ENCODE data around the gene NXF1. TPM values are rescaled to one million over a fixed set of nuclear protein-coding genes. Genes with fewer than 3 reads are reported as not detected.

The NXF1 gene
- polyA plus RNA-seq, 1 of the 3 experiments (the other 2 are of a cell fraction): 59.7 TPM

DNA sequence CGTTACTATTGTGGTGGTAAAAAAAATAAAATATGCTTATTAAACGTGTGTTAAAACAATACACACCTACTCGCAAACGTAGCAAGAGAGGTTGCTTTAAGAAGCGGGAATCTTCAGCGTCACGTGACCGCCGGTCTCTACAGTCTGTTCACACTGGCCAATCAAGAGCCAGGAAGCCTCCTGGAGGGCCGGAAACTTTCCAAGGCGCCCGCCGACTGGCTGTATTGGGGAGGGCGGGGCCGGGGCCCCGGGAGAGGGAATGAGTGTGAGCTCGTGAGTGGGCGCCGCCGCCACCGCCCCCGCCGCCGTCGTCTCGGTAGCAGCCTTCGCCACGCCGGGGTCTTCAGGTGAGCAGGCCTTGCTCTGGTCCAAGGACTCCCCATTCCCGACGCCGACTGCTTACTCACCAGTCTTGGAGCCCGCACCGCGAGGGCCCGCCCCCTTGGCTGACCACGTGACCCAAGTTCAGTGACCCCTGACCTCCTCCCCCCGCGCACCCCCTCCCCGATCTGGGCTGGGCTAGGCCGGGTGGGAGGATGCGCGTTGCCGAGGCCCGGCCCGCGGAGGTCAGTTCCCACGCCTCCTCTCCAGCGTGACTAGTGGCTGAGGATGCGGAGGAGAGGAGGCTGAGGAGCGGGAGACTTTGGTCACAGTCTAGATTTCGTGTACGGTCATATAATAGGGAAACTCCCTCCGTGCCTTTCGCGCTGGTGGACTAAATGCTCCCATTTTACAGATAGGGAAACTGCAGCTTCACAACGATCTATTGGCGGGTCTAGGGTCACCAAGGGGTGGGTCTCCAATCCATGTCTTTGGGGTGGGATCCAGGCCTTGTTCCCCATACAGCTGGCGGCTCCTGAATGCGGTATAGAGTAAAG lies 33.9 kb downstream of the NXF1 start, which contains the start of gene TAF6L (continued):
- TF ChIP-seq, protein P1, sequence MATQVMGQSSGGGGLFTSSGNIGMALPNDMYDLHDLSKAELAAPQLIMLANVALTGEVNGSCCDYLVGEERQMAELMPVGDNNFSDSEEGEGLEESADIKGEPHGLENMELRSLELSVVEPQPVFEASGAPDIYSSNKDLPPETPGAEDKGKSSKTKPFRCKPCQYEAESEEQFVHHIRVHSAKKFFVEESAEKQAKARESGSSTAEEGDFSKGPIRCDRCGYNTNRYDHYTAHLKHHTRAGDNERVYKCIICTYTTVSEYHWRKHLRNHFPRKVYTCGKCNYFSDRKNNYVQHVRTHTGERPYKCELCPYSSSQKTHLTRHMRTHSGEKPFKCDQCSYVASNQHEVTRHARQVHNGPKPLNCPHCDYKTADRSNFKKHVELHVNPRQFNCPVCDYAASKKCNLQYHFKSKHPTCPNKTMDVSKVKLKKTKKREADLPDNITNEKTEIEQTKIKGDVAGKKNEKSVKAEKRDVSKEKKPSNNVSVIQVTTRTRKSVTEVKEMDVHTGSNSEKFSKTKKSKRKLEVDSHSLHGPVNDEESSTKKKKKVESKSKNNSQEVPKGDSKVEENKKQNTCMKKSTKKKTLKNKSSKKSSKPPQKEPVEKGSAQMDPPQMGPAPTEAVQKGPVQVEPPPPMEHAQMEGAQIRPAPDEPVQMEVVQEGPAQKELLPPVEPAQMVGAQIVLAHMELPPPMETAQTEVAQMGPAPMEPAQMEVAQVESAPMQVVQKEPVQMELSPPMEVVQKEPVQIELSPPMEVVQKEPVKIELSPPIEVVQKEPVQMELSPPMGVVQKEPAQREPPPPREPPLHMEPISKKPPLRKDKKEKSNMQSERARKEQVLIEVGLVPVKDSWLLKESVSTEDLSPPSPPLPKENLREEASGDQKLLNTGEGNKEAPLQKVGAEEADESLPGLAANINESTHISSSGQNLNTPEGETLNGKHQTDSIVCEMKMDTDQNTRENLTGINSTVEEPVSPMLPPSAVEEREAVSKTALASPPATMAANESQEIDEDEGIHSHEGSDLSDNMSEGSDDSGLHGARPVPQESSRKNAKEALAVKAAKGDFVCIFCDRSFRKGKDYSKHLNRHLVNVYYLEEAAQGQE (IDR thresholded peaks at IDR 0.05; ENCODE audit: low read depth, low read length): no peak
- TF ChIP-seq FOSL2 (IDR thresholded peaks at IDR 0.05; ENCODE audit: borderline replicate concordance, low read depth) (no peak), CTCF (IDR thresholded peaks at IDR 0.05) (no peak), RCOR1 (IDR thresholded peaks at IDR 0.05; ENCODE audit: low read length) (no peak)

DNA sequence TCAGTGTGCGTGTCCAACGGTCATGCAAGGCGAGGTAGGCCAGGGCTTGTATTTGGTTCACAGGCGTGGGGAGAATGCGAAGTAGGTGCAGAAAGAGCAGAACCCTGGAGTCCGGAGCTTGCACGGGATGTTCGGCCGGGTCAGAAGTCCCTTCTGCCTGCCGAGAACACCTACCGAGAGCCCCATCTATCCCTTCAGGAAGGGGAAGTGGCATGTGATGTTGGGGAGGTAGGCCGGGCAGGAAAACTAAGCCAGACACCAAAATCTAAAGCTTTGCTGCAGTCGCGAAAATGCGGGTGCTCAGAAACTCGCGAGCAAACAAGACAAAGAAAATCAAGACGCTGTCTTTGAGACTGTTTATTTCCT lies 34.5 kb downstream of the NXF1 start:
- ChIA-PET CTCF (interaction anchor here (0.9 to 9.8 kb wide), 13 partner anchors 11 to 110 kb away, joined by 3 to 130 read pairs (median 4); partner anchors contain the start of genes C11orf98, CSKMT, HNRNPUL2 and SLC3A2), POLR2A (interaction anchor here (0.6 to 3.4 kb wide), 10 partner anchors 9 to 105 kb away, joined by 3 to 21 read pairs (median 6); partner anchors contain the start of genes C11orf98, CSKMT, HNRNPUL2 and POLR2G)
- Histone ChIP-seq H2AFZ (ENCODE audit: low read depth) (peak overlapping the region; percentile 82), H3K9me3 (no peaks in the 10 kb centered on the region), H3K4me2 (peak overlapping the region; percentile 86), H3K9me2 (no peaks in the 10 kb centered on the region), H3K4me3 (ENCODE audit: low read depth in 2 of 2, low read length in 1 of 2) (peak overlapping the region; percentile 56 to 74), H3K36me3 (replicated peaks in 1 of 2; ENCODE audit: control insufficient read depth in 1 of 2, insufficient read depth in 2 of 2, low read length in 1 of 2) (peaks cover 14 to 18% of the 10 kb centered on the region in 2 experiments), H3K27me3 (ENCODE audit: insufficient read depth) (no peaks in the 10 kb centered on the region), H3K9ac (peak overlapping the region; percentile 71), H3K4me1 (ENCODE audit: control insufficient read depth in 1 of 2, insufficient read depth in 2 of 2, low read depth in 1 of 2, low read length in 1 of 2) (peaks cover 0 to 15% of the 10 kb centered on the region in 2 experiments; a peak in 1 of 4 replicates), H3K27ac (ENCODE audit: low read depth in 2 of 2, low read length in 1 of 2) (peak overlapping the region; percentile 82 to 85), H3F3A (replicated peaks; ENCODE audit: insufficient read depth) (peaks cover 30% of the 10 kb centered on the region), H4K20me1 (ENCODE audit: insufficient read depth) (no peaks in the 10 kb centered on the region), H3K79me2 (ENCODE audit: insufficient read depth) (peaks cover 32% of the 10 kb centered on the region)
- WGBS (ENCODE audit: low lambda C conversion rate): 26% methylated on average over 18 of the region's 18 CpGs
- TF ChIP-seq, protein P2, sequence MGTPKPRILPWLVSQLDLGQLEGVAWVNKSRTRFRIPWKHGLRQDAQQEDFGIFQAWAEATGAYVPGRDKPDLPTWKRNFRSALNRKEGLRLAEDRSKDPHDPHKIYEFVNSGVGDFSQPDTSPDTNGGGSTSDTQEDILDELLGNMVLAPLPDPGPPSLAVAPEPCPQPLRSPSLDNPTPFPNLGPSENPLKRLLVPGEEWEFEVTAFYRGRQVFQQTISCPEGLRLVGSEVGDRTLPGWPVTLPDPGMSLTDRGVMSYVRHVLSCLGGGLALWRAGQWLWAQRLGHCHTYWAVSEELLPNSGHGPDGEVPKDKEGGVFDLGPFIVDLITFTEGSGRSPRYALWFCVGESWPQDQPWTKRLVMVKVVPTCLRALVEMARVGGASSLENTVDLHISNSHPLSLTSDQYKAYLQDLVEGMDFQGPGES (IDR thresholded peaks at IDR 0.05; ENCODE audit: low read depth, low read length): no peak
- no peak; the same call in none of the 2 replicates for TF ChIP-seq MXI1 (IDR thresholded peaks at IDR 0.05; ENCODE audit: low read depth, low read length)
- TF ChIP-seq, protein P1 (IDR thresholded peaks at IDR 0.05; ENCODE audit: low read depth, low read length): no peak
- no peak for TF ChIP-seq YY1 (IDR thresholded peaks at IDR 0.05; ENCODE audit: low read depth)
- peak; percentile 41 for DNase-seq

All from SK-N-SH (cell line).